LoVo (cell line): ENCODE results near the gene OBP2A.

Source experiments
- DNase-seq: peaks from one replicate; pipeline ENCODE4 v3.0.0-alpha.2; 2016; ENCODE audit warnings: low spot score

OBP2A gene

GRCh38 chr9:135552021-135552697 is 6.2 kb downstream of the OBP2A start:
- no peak for DNase-seq

- no peak for DNase-seq
Observed at GRCh38 chr9:135552698-135553171, 6.8 kb downstream of the OBP2A start.

- DNase-seq, result no peak
Observed at GRCh38 chr9:135554718-135555117, 8.8 kb downstream of the OBP2A start.

DNA sequence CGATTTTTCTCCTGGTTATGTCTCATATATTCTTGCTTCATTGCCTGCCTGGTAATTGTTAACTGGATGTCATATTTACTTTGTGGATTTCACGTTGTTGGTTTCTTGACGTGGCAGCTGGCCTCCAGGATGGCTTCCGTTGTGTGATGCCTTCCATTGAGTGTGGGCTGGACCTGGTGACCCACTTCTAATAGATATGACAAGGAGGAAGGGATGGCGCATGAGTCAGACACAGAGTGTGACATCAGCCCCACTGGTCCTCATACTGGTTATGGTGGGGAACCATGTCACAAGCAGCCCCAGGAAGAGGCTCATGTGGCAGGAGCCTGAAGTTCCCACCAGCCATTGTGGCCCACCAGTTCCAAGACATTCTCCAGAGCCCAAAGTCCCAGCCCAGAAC is 9.3 kb downstream of the OBP2A start:
- DNase-seq, result no peak

DNA sequence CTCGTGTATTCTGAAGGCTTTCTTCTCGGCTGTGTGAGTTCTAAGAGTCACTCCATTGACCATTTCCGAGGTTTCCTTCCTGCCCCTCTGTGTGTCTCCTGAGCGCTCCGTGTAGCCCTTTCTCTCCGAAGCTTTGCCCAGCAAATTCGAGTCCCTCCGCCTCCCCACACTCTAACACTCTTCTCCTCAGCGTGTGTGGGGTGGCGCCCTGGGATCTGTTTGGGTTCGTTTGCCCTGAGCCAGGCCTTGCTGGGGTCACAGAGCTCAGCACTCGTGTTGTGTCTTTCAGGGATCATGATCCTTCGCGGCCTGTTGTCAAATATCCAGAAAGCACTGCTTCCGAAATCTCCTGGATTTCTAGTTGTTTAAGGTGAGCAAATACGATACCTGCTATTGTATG is 10.0 kb downstream of the OBP2A start:
- DNase-seq, result no peak

- no peak for DNase-seq
Observed at GRCh38 chr9:135559606-135560005, 13.7 kb downstream of the OBP2A start.

DNA sequence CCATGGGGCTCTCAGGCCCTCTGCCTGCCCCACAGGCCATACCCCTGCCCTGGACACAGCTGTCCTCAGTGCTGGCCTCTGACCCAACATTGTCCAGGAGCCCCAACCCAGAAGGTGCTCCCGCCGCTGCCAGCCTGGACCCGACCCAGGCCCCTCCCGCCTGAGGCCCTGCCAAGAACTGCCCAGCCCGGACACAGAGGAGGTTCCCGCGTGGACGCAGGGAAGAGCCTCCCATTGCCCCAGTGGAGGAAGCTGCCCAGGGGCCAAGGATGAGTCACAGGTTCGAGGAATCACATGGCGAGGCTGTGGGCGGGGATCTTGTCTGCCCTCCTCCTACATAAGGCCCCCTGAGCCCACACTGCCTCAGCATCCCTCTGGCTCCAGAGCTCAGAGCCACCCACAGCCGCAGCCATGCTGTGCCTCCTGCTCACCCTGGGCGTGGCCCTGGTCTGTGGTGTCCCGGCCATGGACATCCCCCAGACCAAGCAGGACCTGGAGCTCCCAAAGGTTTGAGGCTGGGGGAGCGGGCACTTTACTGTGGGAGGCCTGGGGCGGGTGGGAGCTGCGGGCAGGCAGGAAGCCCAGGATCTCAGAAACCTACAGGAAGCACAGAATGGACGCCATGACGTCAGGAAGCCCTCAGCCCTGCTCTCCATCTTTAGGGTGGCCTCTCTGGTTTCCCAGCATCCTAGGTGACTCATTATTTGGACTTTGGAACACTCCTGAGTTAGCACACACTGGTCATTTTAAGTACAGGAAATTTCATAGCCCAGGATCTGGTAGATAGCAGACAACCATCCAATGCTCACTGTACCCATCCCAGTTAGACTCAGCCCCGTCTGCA is 15.7 kb downstream of the OBP2A start, which contains the start of gene PAEP:
Gene PAEP (plus strand): TSS at position 366 of the 844 bp plus-strand sequence.
- DNase-seq, result peak; percentile 11

- no peak for DNase-seq
Observed at GRCh38 chr9:135562235-135562745, 16.4 kb downstream of the OBP2A start.

- DNase-seq, result no peak
Observed at GRCh38 chr9:135563039-135563476, 17.1 kb downstream of the OBP2A start.

DNA sequence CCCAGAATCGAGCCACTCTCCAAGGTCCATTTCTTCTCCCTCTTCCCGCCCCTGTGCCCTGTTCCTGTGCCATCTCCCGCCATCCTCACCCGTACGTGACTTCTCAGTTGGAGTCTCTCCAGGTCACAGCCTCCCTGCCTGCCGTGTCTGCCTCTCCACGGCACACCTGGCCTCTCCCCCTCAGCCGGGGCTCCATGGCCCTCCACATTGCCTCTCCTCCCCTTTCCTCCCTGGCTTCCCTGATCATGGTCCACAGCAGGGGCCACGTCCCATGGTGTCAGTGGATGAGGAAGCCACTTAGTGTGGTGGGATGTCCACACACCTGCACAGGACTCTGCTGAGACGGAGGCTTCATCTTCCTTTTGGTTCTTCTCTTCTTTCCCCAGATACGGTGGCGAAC is 17.9 kb downstream of the OBP2A start:
- DNase-seq, result no peak

DNA sequence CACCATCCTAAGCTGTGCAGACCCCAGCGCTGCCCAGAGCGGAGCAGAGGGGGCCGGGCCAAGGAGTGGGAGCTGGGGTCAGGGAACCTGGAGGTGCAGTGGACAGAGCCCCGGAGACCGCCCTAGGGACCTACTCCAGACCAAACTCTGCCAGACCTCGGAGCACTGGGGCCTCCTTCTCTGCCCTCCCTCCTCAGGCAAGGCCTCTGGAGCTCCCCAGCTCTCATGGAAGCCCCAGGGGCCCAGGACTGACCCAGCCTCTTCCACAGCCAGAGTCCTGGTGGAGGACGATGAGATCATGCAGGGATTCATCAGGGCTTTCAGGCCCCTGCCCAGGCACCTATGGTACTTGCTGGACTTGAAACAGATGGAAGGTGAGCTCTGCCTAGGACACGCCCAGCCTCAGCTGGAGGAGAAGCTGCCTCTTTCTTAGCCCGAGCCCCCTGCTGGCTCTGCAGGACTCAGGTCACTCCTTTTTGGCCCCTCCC is 19.3 kb downstream of the OBP2A start:
- DNase-seq, result no peak

DNA sequence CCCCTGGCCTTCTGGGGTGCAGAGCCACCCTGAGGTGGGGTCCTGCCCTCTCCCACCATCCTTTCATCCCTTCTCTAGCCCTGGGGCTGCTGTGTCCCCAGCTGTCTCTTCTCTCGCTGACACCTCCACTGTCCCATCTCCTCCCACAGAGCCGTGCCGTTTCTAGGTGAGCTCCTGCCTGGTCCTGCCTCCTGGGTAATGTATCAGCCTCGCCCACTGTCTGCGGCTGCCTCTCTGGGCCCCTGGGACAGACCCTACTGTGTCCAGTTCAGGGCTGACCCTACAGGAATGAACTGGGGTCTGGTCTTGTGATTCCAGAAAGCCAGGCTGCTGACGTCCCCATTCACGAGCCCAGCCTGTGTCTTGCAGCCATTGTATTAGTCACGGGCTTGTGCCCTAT is 19.7 kb downstream of the OBP2A start:
- no peak for DNase-seq

DNA sequence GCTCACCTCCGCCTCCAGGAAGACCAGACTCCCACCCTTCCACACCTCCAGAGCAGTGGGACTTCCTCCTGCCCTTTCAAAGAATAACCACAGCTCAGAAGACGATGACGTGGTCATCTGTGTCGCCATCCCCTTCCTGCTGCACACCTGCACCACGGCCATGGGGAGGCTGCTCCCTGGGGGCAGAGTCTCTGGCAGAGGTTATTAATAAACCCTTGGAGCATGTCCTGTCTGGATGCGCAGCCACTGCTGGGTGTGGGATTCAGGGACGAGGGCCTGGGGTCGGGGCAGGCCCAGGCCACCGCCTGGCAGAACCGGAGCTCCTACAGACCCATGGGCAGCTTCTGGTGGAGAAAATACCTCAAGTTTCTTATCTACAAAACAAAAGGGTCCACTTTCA is 20.6 kb downstream of the OBP2A start:
- no peak for DNase-seq

- no peak for DNase-seq
Observed at GRCh38 chr9:135567311-135567710, 21.4 kb downstream of the OBP2A start.

GRCh38 chr9:135568026-135568425 is 22.1 kb downstream of the OBP2A start:
- no peak for DNase-seq

- DNase-seq, result no peak
Observed at GRCh38 chr9:135570456-135570855, 24.5 kb downstream of the OBP2A start.

- DNase-seq, result no peak
Observed at GRCh38 chr9:135572233-135572632, 26.3 kb downstream of the OBP2A start.

DNA sequence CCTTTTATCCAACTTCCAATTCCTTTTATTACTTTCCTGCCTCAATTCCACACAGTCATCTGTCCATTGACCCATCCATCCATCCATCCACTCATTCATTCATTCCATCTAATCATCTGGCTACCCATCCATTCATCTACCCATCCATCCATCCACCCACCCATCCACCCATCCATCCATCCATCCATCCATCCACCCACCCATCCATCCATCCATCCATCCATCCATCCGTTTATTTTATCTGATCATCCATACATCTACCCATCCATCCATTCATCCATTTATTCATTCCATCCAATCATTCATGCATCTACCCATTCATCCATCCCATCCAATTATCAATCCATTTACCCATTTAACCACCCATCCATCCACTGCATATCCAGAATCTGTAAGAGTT is 27.2 kb downstream of the OBP2A start:
- DNase-seq, result no peak

- no peak for DNase-seq
Observed at GRCh38 chr9:135574331-135574730, 28.4 kb downstream of the OBP2A start.

DNA sequence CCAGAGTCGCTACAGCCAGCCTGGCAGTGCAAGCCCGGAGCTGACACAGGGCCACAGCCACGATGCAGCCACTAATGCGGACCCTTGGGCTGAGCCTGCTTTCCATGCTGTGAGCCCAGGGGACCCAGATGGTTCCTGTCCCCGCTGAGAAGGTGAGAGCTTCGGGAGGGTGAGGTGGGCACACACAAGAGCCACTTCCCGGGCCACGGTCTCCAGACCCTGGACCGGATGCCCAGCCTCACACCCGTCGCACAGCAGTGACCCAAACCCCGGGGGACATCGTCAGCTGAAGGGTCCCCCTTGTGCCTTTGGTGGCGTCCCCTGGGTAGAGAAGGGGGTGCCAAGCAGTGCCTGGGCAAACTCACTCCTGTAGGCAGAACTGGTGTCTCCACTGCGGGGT is 29.0 kb downstream of the OBP2A start:
- DNase-seq, result no peak

GRCh38 chr9:135575995-135576631 is 30.2 kb downstream of the OBP2A start:
- no peak for DNase-seq

DNA sequence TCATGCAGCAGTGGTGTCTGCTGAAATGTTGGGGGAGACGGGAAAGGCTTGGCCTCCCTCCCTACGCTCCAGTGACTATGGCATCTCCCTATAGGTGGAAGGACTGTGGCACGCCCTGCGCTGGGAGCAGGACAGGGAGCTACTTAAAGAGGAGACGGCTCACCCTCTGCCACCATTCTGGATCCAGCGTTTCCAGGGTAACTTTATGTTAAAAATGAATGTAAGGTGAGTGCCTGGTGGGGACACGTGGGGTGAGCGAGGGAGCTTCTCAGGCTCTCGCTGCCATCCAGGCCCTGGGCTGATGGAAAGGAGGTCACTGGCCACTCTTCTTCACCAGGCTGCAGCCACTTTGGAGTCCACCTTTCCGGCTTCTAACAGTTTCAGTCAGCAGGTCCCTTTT is 31.3 kb downstream of the OBP2A start:
- DNase-seq, result no peak
